Hematopoietic multipotent progenitor cell treated with erythropoietin and hydrocortisone succinate and interleukin-3 and kit ligand, for 8 days (in vitro differentiated cells): ENCODE measurements around the gene MTHFD1L.
"Not testable (repeated sequence)": the region's sequence is repeated elsewhere in the genome, so short reads cannot be mapped to it uniquely, and the experiment has no call there.

Source experiments
- DNase-seq: peaks from one replicate; pipeline ENCODE4 v3.0.0-alpha.2; 2015

Gene MTHFD1L

DNA sequence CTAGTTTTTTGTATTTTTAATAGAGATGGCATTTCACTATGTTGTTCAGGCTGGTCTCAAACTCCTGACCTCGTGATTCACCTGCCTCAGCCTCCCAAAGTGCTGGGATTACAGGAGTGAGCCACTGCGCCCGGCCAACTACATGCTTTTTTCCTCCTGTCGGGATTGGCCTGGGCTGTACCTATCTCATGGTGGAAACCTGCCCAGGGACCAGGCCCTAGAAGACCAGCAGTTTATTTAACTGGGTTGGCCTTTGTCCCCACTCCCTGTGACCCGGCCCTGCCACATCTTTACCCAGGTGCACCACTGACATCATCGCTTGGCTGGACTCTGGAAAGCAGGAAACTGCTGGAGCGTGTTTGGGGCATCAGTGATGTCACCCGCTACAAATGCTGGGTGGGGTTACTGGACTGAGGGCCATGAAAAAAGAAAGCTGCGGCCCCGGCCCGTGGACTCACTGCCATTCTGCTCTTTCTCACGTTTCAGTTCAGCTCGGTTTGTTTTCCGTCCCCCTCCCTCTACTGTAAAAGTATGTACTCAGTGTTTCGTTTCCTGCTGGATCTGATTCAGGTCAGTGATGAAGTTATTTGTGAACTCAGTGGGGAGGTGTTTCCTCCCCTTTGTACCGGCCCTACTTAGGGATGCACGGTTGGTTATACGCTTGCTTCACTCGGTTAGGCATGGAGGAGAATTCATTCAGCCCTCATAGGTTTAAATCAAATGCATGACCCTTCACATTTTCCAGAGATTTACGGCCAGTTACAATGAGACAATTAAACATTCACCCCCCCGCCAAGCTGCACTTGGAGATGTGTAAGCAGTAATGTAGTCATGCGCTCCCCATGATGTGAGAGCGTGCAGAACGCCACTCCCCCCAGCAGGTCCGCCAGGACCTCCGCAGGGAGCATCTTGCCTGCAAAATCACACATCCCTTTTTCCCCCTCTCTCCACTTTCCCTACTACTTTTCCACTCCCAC is 179.3 kb downstream of the MTHFD1L start:
- DNase-seq: no peak

DNA sequence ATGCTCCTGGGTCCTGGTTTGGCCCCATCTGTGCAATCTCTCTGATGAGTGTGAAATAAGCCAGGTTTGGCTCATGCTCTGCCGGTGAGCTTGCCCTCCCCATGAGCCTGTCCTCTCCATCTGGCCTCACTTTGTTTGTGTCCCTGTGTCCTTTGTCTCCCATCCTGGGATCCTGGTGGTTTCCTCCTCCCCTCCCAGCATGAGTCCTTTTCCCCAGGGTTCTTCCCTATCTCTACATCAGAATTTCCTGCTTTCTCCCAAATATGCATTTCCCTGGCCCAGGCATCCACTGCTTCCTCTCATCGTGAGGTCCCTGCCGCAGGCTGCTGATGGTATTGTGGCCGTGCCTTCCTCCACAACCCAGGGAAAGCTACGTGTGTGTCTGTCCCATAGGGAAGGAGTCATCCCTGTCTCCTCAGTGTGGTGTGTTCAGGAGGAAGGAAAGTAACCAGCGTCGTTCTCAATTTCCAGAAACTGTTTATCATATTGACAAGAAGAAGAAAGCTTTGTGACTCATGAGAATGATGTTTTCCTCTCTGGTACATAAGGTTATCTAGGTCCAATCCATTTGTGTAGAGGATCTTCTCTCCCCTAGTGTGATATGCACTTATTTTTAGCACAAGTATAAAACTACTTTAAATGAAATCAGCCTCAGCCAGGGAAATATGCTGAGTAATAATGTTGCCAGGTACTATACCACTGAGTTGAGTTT is 180.2 kb downstream of the MTHFD1L start:
- DNase-seq: not testable (repeated sequence)

DNA sequence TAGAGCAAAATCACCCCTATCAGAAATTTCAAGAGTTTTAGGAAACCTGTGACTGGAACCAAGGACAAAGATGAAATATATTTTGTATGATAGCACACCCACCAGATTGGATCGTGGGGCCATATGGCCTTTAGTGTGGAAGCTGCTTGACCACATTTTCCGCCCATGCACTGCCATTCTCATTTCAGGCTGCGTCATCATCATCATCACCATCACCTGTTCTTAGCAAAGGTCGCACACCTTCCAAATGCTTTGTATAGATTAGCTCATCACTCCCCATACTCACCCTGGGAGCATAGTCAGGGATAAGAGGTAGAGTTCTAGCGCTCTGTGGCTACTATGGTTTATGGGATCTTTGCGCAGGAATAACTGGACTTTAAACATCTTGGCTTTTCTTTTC is 185.7 kb downstream of the MTHFD1L start:
- DNase-seq: no peak

DNA sequence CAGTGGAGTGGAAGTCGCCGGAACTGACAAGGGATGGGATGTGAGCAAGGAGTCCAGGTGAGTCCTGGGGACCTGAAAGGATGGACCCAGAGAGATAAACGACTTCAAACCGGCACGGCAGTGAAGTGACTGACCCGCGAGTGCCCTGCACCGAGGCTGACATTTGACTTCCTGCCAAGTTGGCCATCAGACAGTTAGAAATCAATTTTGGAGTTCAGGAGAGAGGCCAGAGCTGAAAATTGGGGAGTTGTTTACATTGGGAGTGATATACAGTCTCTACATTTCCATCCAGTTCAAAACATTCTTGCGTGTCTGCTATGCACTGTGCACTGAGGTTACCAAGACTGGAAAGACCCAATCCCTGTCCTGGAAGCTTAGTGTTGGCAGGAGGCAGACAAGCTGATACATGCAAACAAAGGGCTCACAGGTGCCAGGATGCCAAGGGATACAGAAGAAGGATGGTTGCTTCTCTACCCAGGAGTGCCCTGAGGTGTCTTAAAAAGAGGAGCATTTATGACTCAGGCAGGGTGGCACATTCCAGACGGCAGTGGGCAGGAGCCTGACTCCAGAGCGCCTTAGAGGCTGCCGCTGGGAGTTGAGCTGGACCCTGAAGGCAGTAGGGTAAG is 186.6 kb downstream of the MTHFD1L start:
- DNase-seq: no peak

DNA sequence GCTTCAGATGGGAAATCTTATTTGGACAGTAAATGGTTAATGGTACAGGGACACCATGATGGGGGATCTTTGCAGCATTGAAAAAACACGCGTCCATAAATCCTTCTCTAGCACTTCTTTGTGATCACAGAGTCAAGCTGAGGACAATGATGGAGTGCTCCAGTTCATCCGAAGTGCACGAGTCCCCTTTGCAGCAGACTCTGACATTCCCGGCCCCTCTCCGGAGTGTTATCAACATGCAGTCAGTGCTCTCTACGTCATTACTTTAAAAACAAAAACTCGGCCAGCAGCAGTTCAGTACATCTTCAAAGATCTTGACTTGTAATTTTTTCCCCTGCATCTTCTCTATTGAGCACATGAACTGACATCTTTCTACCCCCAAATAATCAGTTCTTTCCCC is 188.8 kb downstream of the MTHFD1L start:
- no peak for DNase-seq

DNA sequence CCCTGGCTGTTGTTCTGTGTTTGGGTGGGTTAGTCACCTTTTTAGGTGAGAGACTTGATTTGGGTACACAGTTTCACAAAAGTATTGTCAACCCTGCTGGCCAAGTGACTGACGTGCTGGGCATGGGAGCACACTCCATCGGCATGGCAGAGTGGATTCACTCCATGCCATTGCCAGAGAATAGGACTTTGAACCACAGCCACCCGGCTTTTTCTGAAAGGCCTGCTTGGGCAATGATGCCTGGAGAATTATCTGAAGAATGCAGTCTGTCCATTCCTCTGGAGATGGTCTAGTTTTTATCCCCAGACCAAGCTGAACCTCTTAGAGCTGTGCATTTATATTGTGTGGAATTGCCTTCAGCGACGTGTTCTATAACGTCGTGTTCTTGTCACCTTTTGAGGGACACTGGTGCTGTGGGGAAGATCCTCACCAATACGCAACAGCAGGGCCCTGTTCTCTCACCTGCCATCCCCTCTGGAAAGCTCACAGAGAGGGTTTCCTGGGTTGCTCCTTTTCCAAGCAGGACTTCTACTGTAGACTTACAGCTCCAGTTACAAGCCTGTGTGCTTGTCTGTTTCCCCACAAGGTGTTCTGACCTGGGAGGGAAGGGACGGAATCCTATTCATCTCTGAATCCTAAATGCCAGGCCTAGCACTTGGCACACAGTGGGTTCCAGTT is 190.9 kb downstream of the MTHFD1L start:
- no peak for DNase-seq

DNA sequence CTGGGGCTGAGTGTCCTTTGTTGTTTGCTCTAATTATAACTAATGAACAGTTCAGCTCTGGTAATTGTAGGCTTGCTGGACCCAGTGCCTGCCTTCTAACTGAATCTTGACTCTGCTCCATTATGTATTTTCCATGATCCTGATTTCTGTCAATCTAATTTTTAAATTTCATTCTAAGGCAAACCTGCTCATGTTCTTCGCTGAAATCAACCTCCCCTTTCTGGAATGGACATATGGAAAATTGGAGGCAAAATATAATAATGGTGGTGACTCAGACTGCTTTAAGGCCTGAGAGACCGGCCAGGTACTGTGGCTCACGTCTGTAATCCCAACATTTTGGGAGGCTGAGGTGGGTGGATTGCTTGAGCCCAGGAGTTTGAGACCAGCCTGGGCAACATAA is 191.6 kb downstream of the MTHFD1L start:
- DNase-seq: no peak

DNA sequence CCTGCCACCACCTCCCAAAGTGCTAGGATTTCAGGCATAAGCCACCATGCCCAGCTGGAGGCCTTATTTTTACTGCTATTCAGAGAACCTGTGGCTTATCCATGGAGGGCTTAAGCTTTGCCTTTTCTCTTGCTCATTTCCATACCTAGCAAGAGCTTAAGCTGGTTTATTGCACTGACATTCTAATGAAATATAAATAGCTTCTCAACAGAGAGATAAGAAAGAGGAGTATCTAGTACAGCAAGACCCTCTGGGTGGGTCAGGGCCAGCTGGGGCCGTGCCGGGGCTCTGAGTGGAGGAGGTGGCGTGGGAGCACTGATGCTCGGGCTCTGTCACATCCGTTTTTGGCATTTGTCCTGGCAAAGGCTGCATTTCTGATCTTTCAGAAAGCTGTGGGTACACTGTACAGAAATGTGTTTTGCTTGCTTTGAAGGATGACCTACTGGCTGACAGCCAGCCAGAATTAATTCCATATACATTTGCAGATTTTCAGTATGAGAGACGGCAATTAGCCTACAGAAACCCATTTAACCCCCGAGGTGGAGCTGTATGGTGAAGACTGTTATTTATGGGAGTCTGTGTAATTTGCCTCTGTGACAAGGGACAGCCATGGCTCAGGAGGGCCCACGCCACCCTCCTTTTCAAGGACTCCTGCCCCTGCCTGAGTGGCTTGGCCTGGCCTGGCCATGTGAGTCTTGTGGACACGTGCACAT is 192.7 kb downstream of the MTHFD1L start:
- no peak for DNase-seq

DNA sequence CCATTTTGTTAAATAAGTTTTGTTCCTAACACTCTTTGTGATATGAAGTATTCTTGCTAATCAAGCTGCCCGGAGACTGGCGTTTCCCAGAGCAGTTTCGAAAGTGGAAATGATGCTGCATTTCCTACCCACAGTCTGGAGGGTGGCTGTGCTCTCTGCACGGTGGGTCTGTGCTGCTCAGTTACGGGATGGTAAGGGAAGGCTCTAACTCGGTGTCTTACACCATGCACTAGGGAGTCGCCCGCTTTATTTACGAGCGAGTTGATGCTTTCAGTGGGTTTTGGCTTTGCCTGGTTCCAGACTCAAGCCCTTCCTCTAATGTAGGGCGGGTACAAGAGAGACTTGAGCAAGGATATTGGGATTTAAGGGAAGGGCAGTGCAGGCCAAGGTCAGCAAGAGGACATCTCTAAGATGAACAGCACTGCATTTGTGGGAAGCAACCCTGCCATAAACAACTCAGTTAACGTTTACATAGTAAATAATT is 194.2 kb downstream of the MTHFD1L start:
- DNase-seq: no peak

DNA sequence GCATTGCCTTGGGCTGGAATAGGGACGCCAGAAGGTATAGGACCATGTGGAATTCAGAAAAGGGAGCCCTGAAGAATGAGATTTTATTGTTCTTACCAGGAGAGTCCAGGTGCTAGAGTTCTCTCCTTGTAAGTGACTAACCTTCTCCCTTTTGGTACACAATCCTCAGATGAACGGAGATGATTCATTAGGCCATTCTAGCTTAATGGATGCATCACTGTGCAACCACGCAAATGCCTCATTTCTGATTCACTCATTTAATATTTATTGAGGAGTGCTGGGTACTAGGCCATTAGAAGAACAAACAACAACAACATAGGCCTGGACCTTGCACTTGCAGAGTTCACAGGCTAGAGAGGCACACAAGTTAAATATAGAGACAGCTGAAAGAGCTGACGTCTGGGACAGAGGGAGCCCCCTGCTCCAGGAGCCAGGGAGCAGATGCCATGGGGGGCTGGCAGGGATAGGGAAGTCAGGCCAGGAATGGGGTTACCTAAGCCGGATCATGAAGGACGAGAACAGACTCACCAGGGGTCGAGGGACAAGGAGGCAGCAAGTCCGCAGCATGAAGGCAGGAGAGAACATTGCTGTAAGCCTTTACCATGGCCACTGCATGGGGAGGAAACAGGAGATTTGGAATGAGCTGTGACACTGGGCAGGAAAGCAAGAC is 194.7 kb downstream of the MTHFD1L start:
- DNase-seq: no peak

DNA sequence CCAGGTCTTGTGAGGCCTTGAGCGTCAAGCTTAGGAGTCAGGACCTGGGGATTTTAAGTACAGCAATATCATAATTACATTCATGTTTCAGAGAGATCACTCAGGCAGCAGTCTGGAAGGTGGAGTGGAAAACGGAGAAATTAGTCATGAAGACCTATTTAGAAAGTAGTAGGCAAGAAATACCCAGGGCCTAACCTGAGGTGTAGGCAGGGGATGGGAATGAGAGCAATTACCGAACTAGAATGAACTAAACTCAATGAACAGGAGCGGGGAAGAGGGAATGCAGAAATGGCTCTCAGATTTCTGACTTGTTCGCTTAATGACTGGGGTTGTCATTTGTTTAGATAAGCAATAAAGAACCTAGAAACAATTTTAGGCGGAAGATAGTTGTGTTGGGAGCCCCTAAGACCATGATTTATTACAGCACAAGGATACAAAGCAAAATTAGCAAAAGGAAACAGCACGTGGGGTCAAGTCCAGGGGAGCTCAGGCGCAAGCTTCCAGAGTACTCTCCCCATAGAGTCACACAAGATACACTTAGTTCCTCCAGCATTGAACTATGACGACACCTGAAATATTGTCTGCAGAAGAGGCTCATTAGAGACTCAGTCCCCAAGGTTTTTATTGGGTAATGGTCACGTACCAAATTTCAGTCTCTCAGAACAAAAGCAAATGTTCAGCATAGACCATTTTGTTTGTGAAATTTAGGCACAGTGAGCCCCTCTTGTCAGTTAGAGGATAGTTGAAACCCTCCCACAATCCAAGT is 195.4 kb downstream of the MTHFD1L start:
- DNase-seq: no peak

DNA sequence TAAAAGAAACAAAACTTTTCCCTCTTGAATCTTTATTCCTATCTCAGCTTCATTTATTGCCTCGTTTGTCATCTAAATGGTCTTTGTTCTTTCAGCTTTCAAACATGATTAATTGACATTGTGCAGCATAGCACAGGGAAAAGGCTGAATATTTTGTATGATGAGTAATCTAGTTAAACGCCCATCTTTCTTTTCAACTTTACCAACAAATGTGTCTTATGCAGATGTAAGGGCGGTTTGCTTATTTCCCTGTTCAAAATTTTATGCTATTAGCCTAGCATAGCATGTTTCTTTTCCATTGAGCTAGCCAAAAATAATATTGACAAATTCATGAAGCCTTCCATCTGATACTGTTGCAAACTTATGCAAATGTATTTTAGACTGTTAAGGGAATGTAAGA is 197.8 kb downstream of the MTHFD1L start:
- DNase-seq: no peak

DNA sequence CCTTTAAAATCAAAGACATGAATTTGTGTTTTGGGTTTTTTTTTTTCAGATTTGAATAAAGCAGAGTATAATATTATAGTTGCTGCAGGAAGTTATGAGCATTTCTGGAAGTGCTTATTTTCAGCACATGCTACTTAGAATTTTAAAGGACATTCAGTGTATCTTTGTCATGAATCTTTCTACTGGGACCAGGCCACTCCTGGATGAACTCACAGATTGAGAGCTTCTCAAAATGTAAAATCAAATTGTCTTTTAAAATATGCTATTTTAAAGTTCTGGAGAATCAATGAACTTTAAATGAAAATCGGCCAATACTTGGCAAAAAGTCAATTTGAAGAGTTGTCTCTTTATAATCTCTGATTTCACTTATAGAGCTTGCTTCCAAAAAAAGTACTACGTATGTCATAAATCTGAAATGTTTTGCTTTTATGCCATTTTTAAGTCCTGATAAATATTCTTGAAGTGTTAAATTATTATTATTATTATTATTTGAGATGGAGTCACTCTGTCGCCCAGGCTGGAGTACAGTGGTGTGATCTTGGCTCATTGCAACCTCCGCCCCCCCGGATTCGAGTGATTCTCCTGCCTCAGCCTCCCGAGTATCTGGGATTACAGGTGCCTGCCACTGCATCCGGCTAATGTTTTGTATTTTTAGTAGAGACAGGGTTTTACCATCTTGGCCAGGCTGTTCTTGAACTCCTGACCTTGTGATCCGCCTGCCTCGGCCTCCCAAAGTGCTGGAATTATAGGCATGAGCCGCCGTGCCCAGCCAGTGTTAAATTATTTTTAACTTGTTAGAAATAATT is 198.5 kb downstream of the MTHFD1L start:
- DNase-seq: no peak

DNA sequence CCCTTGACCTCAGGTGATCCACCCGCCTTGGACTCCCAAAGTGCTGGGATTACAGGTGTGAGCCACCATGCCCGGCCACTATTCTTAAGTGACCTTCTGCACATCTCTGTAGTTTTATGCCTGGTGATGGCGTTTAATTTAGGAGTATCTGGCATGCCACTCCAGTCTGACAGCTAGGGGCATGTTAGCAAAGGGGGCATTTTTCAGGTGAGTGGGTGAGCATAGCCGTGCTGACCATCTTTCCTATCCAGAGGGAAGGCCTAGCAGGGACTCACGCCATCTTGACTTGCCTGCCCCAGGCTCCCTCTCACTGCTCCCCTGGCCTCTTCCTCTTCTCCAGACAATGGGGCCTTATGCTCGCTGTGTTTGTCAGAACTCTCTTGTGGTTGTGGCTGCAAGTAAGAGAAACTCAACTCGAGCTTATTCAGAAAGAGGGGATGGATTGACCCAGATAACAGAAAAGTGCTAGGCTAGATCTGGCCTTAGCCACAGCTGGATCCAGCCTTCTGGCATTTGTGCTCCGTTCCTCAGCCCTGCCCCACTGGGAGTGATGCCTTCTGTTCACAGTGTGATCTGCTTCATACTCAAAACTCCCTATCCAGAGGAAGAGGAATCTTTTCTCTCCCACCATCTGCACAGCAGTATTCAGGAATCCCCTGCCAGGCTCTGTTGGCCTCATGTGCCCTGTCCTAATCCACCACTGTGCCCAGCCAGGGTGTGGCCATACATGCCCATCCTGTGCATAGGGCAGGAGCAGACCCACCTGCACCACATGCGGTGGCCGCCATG is 199.7 kb downstream of the MTHFD1L start:
- DNase-seq: no peak

DNA sequence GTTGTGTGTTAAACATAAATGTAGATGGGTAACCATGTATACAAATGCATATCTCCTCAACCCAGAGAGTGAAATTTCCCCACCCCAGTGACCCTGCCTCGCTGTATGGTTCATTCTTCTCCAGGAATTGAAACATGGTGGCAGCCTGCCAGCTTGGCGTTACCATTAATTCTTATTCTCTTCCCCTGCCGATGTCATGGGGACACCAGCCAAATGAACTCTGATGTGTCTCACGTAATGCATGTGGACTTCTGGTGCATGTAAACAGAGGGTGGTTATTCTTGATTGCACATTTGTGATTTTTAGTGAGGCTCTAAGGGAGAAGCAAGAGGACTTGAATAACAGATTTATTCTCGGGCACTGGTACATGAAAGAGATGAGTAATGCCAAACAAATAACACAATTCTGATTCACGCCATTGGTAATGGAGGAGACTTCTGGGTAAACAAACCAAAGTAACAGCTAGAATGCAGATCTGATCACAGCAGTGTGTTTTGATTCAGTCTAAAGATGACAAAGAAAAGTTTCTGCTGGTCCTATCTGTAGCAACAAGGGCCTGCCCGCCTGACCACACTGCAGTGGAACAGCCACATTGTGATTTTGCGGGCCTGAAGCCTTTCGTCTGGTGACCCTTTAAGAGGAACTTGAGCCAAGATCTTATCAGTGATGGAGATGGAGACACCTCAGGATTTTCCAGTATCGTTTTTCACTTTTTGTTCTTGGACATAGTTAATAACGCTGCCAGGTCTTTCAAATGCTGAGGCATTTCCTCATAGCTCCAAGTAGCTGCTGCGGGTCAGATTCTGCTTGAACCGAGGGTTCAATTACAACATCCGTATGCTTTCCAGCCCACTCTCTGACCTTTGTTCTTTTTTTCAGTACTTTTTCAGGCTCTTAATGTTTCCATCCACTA is 202.4 kb downstream of the MTHFD1L start:
- no peak for DNase-seq

DNA sequence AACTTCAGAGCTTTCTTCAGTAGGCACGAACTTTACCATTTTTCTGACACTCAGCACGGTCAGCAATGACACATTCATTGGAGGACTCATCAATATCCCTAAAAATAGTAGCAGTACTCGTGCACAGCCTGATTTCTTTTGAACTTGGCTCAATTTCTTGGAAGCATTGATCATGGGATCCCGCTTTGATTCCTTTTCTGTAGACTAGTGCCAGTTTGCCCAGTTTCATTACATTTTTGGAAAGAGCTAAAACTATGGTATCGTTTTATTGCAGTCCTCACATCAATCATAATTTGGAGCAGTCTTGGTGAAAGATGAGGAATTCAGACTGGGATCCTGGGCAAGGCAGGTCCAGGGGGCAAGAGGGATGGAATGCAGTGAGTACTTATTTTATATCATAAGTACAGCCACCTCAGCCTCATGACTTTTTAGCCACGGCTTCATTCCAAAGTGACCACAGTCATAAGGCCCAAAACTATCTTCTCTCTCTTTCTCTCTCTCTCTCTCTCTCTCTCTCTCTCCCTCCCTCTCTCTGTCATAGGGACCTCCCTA is 203.3 kb downstream of the MTHFD1L start:
- DNase-seq: no peak

DNA sequence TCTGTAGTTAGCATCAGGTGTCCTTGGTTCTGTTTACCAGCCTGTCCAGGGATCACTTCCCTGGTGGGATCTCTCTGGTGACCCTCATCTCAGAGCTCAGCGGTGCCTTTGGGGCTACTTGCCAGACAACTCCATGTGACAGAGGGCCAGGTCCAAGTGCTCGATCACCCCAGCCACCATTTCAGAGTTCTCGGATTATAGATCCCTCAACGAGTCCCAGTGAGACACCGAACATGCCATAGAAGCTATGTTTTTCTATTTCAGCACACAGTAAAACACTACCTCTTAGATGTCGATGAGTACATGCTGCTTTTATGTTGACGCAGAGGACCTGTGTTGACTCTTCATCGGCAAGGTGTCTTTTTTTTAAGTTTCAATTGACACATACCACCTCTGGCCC is 204.1 kb downstream of the MTHFD1L start:
- no peak for DNase-seq

DNA sequence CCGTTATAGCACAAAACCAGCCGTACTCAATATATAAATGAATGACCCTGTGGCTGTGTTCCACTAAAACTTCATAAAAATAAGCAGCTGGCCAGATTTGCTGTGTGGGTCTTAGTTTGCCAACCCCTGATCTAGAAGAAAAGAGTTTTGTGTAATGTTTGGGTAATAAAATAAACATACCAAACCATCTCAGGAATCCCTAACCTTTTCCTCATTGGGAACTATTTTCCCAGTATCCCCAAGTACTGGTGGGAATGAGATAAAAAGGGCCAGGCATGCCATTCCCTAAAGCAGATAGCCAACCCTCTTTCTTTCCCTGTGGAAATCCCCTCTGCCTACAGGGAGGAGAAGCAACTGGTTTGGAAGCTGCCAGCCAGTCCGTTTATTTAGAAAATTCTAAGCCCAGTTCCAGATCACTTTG is 205.1 kb downstream of the MTHFD1L start:
- DNase-seq: no peak
